OCI-M2 (cell line): ENCODE measurements around the gene LIF.
"Not testable (repeated sequence)": the region's sequence is repeated elsewhere in the genome, so short reads cannot be mapped to it uniquely, and the experiment has no call there.

Source experiments
- DNase-seq: peaks from one replicate; lab custom pipeline; 2025; ENCODE audit not compliant: unreplicated experiment; lab: John Stamatoyannopoulos, UW

Gene LIF

GRCh38 chr22:30210235-30210909 lies 36.2 kb downstream of the LIF start:
- no peak for DNase-seq

GRCh38 chr22:30209642-30210041 lies 36.9 kb downstream of the LIF start:
- no peak for DNase-seq

- DNase-seq: no peak
Observed at GRCh38 chr22:30208631-30209603, 37.6 kb downstream of the LIF start.

GRCh38 chr22:30206944-30207343 lies 39.6 kb downstream of the LIF start:
- DNase-seq: no peak

GRCh38 chr22:30205281-30206115 lies 41.1 kb downstream of the LIF start:
- no peak for DNase-seq

GRCh38 chr22:30204742-30205111 lies 41.8 kb downstream of the LIF start:
- DNase-seq: no peak

- no peak for DNase-seq
Observed at GRCh38 chr22:30204015-30204741, 42.4 kb downstream of the LIF start.

GRCh38 chr22:30202531-30203006 lies 44.0 kb downstream of the LIF start:
- DNase-seq: no peak

- no peak for DNase-seq
Observed at GRCh38 chr22:30201945-30202344, 44.6 kb downstream of the LIF start.

- DNase-seq: not testable (repeated sequence)
Observed at GRCh38 chr22:30200905-30201304, 45.7 kb downstream of the LIF start.

- DNase-seq: no peak
Observed at GRCh38 chr22:30198921-30199320, 47.6 kb downstream of the LIF start.

- no peak for DNase-seq
Observed at GRCh38 chr22:30198152-30198825, 48.3 kb downstream of the LIF start.

GRCh38 chr22:30197389-30197788 lies 49.2 kb downstream of the LIF start:
- DNase-seq: no peak

GRCh38 chr22:30196880-30197336 lies 49.7 kb downstream of the LIF start:
- no peak for DNase-seq

- no peak for DNase-seq
Observed at GRCh38 chr22:30196141-30196879, 50.2 kb downstream of the LIF start.

GRCh38 chr22:30195245-30196140 lies 51.1 kb downstream of the LIF start:
- DNase-seq: no peak

- no peak for DNase-seq
Observed at GRCh38 chr22:30193031-30193775, 53.4 kb downstream of the LIF start.
